Testis (tissue), 2 donors: ENCODE data around the gene CACNA1C.

Experiments used
- POLR2A ChIP-seq: fragments of 450-650 bp; IDR thresholded peaks from one replicate; pipeline ENCODE4 v1.6.1; 2017; ENCODE audit warnings: antibody characterized with exemption, mild to moderate bottlenecking, moderate library complexity
- TF ChIP-seq, protein P1 (sequence below), 3 experiments: fragments of 450-650 bp in 2 of 3; fragments of 200-600 bp in 1 of 3; sonication (generic) in 1 of 3; IDR thresholded peaks; one replicate each; pipeline ENCODE4 v1.5.1; 2016 to 2019; ENCODE audit warnings: antibody characterized with exemption in 3 of 3, mild to moderate bottlenecking in 2 of 3, moderate library complexity in 1 of 3

GRCh38 chr12:2256453-2256852, 203.7 kb downstream of the CACNA1C start:
- TF ChIP-seq, protein P1, sequence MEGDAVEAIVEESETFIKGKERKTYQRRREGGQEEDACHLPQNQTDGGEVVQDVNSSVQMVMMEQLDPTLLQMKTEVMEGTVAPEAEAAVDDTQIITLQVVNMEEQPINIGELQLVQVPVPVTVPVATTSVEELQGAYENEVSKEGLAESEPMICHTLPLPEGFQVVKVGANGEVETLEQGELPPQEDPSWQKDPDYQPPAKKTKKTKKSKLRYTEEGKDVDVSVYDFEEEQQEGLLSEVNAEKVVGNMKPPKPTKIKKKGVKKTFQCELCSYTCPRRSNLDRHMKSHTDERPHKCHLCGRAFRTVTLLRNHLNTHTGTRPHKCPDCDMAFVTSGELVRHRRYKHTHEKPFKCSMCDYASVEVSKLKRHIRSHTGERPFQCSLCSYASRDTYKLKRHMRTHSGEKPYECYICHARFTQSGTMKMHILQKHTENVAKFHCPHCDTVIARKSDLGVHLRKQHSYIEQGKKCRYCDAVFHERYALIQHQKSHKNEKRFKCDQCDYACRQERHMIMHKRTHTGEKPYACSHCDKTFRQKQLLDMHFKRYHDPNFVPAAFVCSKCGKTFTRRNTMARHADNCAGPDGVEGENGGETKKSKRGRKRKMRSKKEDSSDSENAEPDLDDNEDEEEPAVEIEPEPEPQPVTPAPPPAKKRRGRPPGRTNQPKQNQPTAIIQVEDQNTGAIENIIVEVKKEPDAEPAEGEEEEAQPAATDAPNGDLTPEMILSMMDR (IDR thresholded peaks at IDR 0.05) = no peak
- TF ChIP-seq POLR2A = no peak
